GM19468 (cell line): Measurements from ENCODE around the gene NRTN.
"Not testable (repeated sequence)": the region's sequence is repeated elsewhere in the genome, so short reads cannot be mapped to it uniquely, and the experiment has no call there.

ENCODE experiments used
- ATAC-seq: cut with Tn5 transposase; IDR thresholded peaks from one replicate; pipeline ENCODE4 v1.9.1; 2021; ENCODE audit warnings: mild to moderate bottlenecking, moderate library complexity, moderate number of reproducible peaks; ENCODE audit not compliant: unreplicated experiment; ENCODE audit errors: extremely low read depth

The NRTN gene

DNA sequence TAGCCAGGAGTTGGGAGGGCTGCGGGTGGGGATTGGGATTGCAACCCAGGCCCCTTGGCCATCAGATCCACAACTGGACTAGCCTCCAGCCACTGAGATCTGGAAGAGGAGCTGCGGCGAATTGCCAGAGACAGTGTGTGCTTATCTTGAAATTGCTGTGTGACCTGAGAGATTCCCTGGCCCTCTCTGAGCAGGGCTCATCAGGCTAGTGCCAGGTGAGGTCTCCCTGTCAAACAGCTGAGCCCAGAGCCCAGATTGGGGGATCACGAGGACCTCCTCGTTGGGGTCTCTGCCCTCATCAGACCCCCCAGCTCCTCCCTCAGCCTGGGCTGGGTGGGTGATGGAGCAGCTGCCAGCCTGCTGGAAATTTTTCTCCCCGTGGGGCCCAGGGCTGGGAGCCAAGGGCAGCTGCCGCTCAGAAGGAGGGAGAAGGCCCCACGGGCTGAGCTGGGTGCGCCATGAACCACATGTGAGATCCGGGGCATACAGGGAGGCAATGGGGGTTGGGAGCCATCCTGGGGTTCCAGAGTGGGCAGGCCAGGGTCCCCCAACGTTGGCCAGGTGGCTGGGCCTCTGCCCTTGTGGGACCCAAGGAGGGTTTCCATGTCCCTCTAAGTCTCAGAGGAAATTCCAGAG lies 58.3 kb downstream of the NRTN start:
- no peak for ATAC-seq

DNA sequence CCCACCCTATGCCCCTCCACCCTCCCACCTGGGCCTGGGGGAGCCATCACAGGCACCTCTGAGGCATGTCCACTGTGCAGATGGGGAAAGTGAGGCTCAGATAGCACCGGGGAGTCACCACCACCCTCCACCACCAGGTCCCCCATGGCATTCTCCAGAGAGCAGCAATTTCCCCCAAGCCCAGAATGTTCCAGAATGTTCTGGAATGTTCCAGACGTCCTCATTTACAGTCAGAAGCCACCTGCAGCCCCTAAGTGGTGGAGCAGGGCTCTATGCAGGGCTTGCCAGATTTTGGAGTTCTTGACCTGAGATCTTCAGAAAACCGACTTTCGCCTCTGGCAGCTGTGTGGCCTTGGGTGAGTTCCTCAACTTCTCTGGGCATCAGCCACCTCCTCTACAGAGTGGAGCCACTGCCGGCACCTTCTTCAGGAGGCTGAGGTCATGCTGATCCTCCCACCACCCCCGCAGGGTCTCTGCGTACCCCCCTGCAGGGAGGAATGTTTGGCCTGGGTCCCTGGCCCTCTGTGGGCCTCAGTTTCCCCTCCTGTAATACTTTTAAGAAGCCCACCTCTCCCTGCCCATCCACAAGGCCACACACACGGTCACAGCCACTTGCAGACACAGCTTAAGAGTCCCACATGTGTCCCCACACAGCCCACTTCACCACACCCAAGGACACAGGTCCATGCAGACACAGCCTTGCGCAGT lies 59.3 kb downstream of the NRTN start:
- ATAC-seq = no peak

DNA sequence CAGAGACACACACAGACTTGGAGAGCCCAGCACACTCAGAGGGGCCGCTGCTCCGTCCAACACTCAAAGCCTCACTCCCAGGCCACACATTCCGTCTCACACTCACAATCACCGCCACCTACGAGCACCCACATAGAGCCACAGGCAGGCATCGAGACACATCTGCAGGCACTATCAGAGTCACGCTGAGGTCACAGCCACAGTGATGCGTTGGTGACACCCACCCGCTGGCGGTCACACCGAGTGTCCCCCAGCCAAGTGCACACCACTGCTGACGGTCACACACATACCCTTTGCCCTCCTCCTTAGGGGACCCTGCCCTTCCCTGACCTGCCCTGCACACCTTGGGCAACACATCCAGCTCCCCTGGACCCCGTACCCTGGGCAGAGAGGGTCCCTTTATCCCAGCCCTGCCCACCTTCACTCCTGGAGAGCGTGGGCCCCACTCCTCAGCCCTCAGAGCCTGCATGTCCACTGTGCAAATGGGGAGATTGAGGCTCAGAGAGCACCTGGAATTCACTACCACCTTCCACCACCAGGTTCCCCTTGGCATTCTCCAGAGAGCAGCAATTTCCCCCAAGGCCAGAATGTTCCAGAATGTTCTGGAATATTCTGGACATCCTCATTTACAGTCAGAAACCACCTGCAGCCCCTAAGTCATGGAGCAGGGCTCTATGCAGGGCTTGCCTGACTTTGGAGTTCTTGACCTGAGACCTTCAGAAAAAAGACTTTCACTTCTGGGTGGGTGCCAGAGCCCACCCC lies 60.0 kb downstream of the NRTN start:
- no peak for ATAC-seq

DNA sequence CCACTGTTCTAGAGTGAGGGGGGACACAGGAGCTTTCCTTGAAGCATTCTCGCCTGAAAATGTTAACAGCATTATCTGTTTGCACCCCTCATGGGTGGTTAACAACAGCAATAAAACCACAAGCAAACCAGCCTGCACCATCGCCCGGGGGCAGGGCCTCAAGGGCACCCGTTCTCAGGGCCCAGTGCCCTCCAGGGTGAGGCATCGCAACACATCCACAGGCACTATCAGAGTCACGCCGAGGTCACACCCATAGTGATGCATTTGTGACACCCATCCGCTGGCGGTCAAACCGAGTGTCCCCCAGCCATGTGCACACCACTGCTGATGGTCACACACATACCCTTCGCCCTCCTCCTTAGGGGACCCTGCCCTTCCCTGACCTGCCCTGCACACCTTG lies 60.9 kb downstream of the NRTN start:
- ATAC-seq = no peak

DNA sequence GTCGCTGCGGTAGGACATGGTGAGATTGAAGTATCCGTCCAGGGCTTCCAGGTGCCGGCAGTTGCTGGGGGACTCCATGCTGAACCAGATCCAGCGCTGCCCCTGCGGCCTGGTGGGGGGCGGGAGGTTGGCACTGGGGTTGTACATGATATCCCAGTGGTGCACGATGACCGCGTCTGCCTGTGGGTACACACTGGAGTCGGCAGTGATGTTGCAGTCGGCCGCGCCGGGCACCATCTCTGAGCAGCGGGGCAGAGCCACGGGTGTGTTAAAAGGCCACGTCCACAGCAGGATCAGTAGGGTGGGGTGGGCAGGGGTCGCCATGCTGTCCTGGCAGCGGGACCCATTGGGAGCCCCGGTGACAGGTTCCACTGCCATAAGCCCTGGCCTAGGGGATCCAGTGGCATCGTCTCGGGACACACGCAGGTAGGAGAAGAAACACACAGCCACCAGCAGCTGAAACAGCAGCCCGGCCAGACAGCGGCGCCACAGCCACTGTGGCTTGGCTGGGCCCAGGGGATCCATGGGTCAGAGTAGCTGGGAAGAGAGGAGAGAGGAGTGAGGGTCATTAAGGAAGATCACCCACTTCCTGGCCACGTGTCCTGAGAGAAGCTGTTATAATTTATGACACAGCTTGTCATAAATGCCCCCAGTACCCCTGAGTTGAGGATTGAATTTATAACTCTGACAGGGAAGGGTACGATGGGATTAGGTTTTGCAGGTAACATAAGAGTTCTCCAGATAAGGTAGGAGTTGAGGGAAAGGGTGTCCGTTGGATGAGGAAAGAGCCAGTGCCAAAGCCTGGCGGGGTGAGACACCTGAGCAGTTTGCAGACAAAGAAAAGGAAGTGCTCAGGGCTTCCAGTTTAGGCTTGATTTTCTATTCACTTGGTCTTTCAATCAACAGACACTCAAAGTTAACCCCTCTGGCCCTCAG lies 62.6 kb downstream of the NRTN start:
- ATAC-seq = no peak

DNA sequence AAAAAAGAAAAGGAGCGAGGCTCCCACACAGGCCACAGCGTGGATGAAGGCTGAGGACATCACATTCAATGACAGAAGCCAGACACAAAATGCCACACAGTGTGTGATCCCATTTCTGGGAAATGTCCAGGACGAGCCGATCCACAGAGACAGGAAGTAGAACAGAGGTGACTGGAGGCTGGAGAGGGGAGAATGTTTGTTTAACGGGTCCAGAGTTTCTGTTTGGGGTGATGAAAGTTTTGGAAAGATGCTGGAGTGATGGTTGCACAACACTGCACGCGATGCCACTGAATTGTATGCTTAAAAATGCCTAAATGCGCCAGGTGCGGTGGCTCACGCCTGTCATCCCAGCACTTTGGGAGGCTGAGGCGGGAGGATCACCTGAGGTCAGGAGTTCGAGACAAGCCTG lies 66.1 kb downstream of the NRTN start:
- no peak for ATAC-seq

DNA sequence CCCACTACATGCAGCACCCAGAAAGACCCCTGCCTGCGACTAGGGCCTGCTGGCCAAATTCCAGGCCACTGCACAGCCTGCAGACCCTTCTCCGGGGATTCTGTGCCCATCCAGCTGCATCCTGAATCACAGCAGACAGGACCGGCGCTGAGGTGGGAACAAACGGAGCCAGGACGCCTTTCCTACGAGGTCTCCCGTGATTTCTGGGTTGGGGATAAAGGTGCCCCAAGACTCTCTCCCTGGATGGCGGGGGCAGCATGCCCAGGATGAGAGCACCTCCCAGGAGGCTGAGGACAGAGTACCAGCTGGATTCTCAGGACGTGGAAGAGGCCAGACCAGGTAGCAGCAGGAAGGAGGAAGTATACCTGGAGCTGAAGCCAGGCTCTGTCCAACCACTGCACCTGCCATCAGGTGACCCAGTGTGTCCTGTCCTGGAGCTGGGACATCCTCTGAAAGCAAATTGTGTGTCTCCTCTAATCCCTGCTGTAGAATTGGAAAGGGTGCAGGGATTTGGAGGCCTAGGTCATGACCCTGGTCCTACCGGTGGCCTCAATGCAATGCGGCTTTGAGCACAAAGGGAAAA lies 68.8 kb downstream of the NRTN start:
- no peak for ATAC-seq

DNA sequence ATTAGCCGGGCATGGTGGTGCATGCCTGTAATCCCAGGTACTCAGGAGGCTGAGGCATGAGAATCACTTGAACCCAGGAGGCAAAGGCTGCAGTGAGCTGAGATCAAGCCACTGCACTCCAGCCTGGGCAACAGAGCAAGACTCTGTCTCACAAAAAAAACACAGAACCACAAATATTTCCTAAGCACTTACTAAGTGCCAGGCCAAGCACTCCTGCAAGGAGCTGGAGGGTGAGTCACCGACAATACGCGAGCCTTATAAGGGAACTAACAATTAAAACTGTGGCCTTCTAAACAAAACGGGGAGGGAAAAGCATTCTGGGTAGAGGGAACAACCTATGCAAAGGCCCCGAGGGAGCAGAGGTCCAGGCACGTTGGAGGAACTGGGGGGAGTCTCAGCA lies 69.6 kb downstream of the NRTN start:
- ATAC-seq = not testable (repeated sequence)

DNA sequence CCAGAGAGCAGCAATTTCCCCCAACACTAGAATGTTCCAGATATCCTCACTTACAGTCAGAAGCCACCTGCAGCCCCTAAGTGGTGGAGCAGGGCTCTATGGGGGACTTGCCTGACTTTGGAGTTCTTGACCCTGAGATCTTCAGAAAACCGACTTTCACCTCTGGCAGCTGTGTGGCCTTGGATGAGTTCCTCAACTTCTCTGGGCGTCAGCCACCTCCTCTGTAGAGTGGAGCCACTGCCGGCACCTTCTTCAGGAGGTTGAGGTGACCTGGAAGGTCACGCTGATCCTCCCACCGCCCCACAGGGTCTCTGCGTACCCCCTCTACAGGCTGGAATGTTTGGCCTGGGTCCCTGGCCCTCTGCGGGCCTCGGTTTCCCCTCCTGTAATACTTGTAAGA lies 72.6 kb downstream of the NRTN start:
- ATAC-seq = no peak

DNA sequence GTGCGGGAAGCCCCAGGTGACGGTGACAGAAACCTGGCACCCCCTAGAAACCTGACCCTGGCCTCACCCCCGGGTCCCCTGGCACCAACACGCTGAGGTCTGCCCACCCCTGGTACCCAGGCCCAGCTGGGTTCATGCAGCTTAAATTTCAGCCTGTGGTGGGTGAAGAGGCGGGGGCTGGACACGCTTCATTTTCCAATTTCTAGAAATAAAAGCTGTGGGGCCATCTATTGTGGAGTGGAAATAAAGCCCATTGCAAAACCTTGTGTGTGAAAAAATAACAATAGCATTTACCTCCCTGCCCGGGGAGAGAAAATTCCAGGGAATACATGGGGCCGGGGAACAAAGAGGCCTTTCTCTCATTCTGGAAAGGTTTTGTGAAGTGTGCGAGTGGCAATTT lies 73.0 kb downstream of the NRTN start:
- no peak for ATAC-seq
